H9 (cell line): Measurements from ENCODE around the gene FGFR3. TPM values are rescaled to one million over a fixed set of nuclear protein-coding genes. Genes with fewer than 3 reads are reported as not detected.

Source experiments
- DNase-seq: peaks from one replicate; pipeline ENCODE4 v3.0.0-alpha.2; 2017
- H2AFZ ChIP-seq: one replicate; pipeline ENCODE4 v1.6.1; 2013; ENCODE audit warnings: mild to moderate bottlenecking, low read length, control low read depth, moderate library complexity
- H2AK5ac ChIP-seq: 2 replicates; pipeline ENCODE4 v1.6.1; 2013; ENCODE audit warnings: low read length, control low read depth, mixed read lengths; ENCODE audit not compliant: insufficient read length
- H2BK120ac ChIP-seq: one replicate; pipeline ENCODE4 v1.6.1; 2013; ENCODE audit warnings: low read depth, mild to moderate bottlenecking, low read length, control low read depth, inconsistent platforms; ENCODE audit not compliant: poor library complexity, severe bottlenecking
- H2BK12ac ChIP-seq: 2 replicates; pipeline ENCODE4 v1.6.1; 2013; ENCODE audit warnings: low read length, control low read depth, mixed read lengths, low read depth; ENCODE audit not compliant: insufficient read length
- H2BK15ac ChIP-seq: 2 replicates; pipeline ENCODE4 v1.6.1; 2013; ENCODE audit warnings: low read depth, low read length, control low read depth
- H2BK20ac ChIP-seq: one replicate; pipeline ENCODE4 v1.6.1; 2013; ENCODE audit warnings: low read depth, mild to moderate bottlenecking, low read length, control low read depth, inconsistent platforms; ENCODE audit not compliant: poor library complexity, severe bottlenecking
- H2BK5ac ChIP-seq: 2 replicates; pipeline ENCODE4 v1.6.1; 2013; ENCODE audit warnings: low read length, control low read depth, mixed read lengths; ENCODE audit not compliant: insufficient read length
- H3K14ac ChIP-seq: 2 replicates; pipeline ENCODE4 v1.6.1; 2013; ENCODE audit warnings: low read length, control low read depth; ENCODE audit not compliant: insufficient read depth
- H3K18ac ChIP-seq: 2 replicates; pipeline ENCODE4 v1.6.1; 2013; ENCODE audit warnings: low read depth, mild to moderate bottlenecking, mixed read lengths, low read length, control low read depth; ENCODE audit not compliant: insufficient read length
- H3K23ac ChIP-seq: 2 replicates; pipeline ENCODE4 v1.6.1; 2013; ENCODE audit warnings: low read length, control low read depth, mixed read lengths, low read depth; ENCODE audit not compliant: insufficient read length
- H3K23me2 ChIP-seq: 2 replicates; pipeline ENCODE4 v1.6.1; 2013; ENCODE audit warnings: low read depth, mild to moderate bottlenecking, mixed read lengths, low read length, control low read depth; ENCODE audit not compliant: insufficient read length, poor library complexity, severe bottlenecking
- H3K27ac ChIP-seq: 2 replicates; pipeline ENCODE4 v1.5.1; 2013; ENCODE audit warnings: low read length, control low read depth, mixed read lengths, low read depth; ENCODE audit not compliant: insufficient read length
- H3K27me3 ChIP-seq: 2 replicates; pipeline ENCODE4 v1.6.1; 2013; ENCODE audit warnings: low read length, control low read depth, inconsistent platforms; ENCODE audit not compliant: insufficient read depth
- H3K4ac ChIP-seq: 2 replicates; pipeline ENCODE4 v1.6.1; 2013; ENCODE audit warnings: low read depth, mild to moderate bottlenecking, control low read depth, inconsistent platforms, low read length, moderate library complexity
- H3K4me1 ChIP-seq: 2 replicates; pipeline ENCODE4 v1.6.1; 2013; ENCODE audit warnings: low read length, control low read depth, inconsistent platforms; ENCODE audit not compliant: insufficient read depth
- H3K4me2 ChIP-seq: 2 replicates; pipeline ENCODE4 v1.6.1; 2013; ENCODE audit warnings: low read length, control low read depth, mixed read lengths; ENCODE audit not compliant: insufficient read length, insufficient read depth
- H3K56ac ChIP-seq: 2 replicates; pipeline ENCODE4 v1.6.1; 2013; ENCODE audit warnings: low read depth, mild to moderate bottlenecking, mixed read lengths, low read length, control low read depth; ENCODE audit not compliant: insufficient read length
- H3K79me1 ChIP-seq: 2 replicates; pipeline ENCODE4 v1.6.1; 2013; ENCODE audit warnings: low read depth, mild to moderate bottlenecking, moderate library complexity, low read length, control low read depth, inconsistent platforms; ENCODE audit not compliant: insufficient read depth, poor library complexity, severe bottlenecking
- H3K79me2 ChIP-seq: 2 replicates; pipeline ENCODE4 v1.6.1; 2013; ENCODE audit warnings: low read length, control low read depth, inconsistent platforms; ENCODE audit not compliant: insufficient read depth
- H3K9ac ChIP-seq: 2 replicates; pipeline ENCODE4 v1.6.1; 2013; ENCODE audit warnings: low read length, control low read depth, mixed read lengths; ENCODE audit not compliant: insufficient read length; ENCODE audit errors: extremely low read depth
- H3K9me3 ChIP-seq: one replicate; pipeline ENCODE4 v1.6.1; 2013; ENCODE audit warnings: low read depth, low read length, inconsistent platforms; ENCODE audit not compliant: control insufficient read depth
- H3T11ph ChIP-seq: one replicate; pipeline ENCODE4 v1.6.1; 2013; ENCODE audit warnings: mild to moderate bottlenecking, low read length, control low read depth, inconsistent platforms
- H4K20me1 ChIP-seq: one replicate; pipeline ENCODE4 v1.6.1; 2013; ENCODE audit not compliant: control insufficient read depth, insufficient read length, insufficient read depth
- H4K5ac ChIP-seq: 2 replicates; pipeline ENCODE4 v1.6.1; 2013; ENCODE audit warnings: low read depth, mild to moderate bottlenecking, mixed read lengths, low read length, control low read depth; ENCODE audit not compliant: insufficient read length
- H4K8ac ChIP-seq: replicated peaks from 2 replicates; pipeline ENCODE4 v1.6.1; 2013; ENCODE audit warnings: low read length, control low read depth, mixed read lengths, low read depth; ENCODE audit not compliant: insufficient read length
- H4K91ac ChIP-seq: 2 replicates; pipeline ENCODE4 v1.6.1; 2013; ENCODE audit warnings: low read depth, mild to moderate bottlenecking, moderate library complexity, mixed read lengths, low read length, control low read depth; ENCODE audit not compliant: insufficient read length
- H3K27ac Mint-ChIP-seq, 3 experiments: 2 replicates in 2 of 3; 3 replicates in 1 of 3; pipeline ENCODE4 v1.8.0; 2020 to 2021; ENCODE audit warnings: mixed read lengths in 3 of 3, mild to moderate bottlenecking in 1 of 3, moderate library complexity in 1 of 3
- H3K27me3 Mint-ChIP-seq: 2 replicates; pipeline ENCODE4 v1.8.0; 2021; ENCODE audit warnings: low read depth, mild to moderate bottlenecking, moderate library complexity, mixed read lengths
- H3K36me3 Mint-ChIP-seq, 3 experiments: 2 replicates in 2 of 3; 3 replicates in 1 of 3; pipeline ENCODE4 v1.8.0; 2020 to 2021; ENCODE audit warnings: low read depth in 3 of 3, mixed read lengths in 3 of 3; ENCODE audit not compliant: insufficient read depth in 1 of 3
- H3K4me1 Mint-ChIP-seq, 2 experiments: 2 replicates each; pipeline ENCODE4 v1.8.0; 2020; ENCODE audit warnings: mixed read lengths in 2 of 2
- H3K4me3 Mint-ChIP-seq, 2 experiments: 2 replicates in 1 of 2; 3 replicates in 1 of 2; pipeline ENCODE4 v1.8.0; 2020 to 2021; ENCODE audit warnings: mild to moderate bottlenecking in 2 of 2, mixed read lengths in 2 of 2, moderate library complexity in 1 of 2
- H3K9me3 Mint-ChIP-seq, 2 experiments: 2 replicates in 1 of 2; 3 replicates in 1 of 2; pipeline ENCODE4 v1.8.0; 2020; ENCODE audit warnings: mild to moderate bottlenecking in 2 of 2, mixed read lengths in 2 of 2, moderate library complexity in 1 of 2
- CTCF ChIP-seq: fragments of 200-600 bp; sonication (generic); conservative IDR thresholded peaks from 3 replicates; pipeline ENCODE4 v1.8.0; 2021; ENCODE audit warnings: antibody characterized with exemption, mild to moderate bottlenecking
- WGBS: extraction: QIAGEN DNeasy Blood & Tissue Kit; methylation state at CpG from one replicate; pipeline ENCODE4 v1.1.7; 2013; ENCODE audit warnings: missing lambda C conversion rate, low lambda C conversion rate, mixed read lengths; ENCODE audit not compliant: insufficient read length; ENCODE audit errors: extremely low coverage; 5-methylcytosine and 5-hydroxymethylcytosine counted together
- total RNA-seq: library from RNA; stranded (reverse); gene quantifications from 2 replicates; pipeline ENCODE4 v1.2.1, GENCODE V29; 2021

FGFR3 gene
- total RNA-seq, 1 experiment from 2014 or later: 75.7 TPM

GRCh38 chr4:1810765-1811164 lies 17.7 kb downstream of the FGFR3 start:
- Histone ChIP-seq H3K27me3 (no peaks in the 10 kb centered on the region), H2BK15ac (no peak overlapping the region), H3K9ac (no peak overlapping the region), H2BK20ac (no peak overlapping the region), H4K91ac (no peak overlapping the region), H3K23me2 (no peaks in the 10 kb centered on the region), H3K4ac (no peak overlapping the region), H3K56ac (no peak overlapping the region), H2BK5ac (no peak overlapping the region), H3K23ac (no peak overlapping the region), H3T11ph (no peak overlapping the region), H3K79me1 (no peaks in the 10 kb centered on the region), H3K79me2 (no peaks in the 10 kb centered on the region), H4K20me1 (no peaks in the 10 kb centered on the region), H3K9me3 (no peaks in the 10 kb centered on the region), H3K18ac (no peak overlapping the region), H3K27ac (no peak overlapping the region), H2BK12ac (no peak overlapping the region), H3K14ac (no peak overlapping the region; the same call in 1 of the 2 replicates), H4K8ac (no peak overlapping the region), H4K5ac (no peak overlapping the region), H2AFZ (no peak overlapping the region), H2BK120ac (no peak overlapping the region), H3K4me1 (no peaks in the 10 kb centered on the region), H2AK5ac (no peak overlapping the region), H3K4me2 (no peak overlapping the region)
- WGBS: no CpG with 5 or more reads among the region's 10 CpGs
- Mint-ChIP-seq H3K27me3 (no peaks in the 10 kb centered on the region), H3K4me3 (no peak overlapping the region), H3K4me1 (0 out of 4 replicates have a peak, but pooled peaks cover 0 to 3% of the 10 kb centered on the region in 2 experiments), H3K9me3 (no peaks in the 10 kb centered on the region), H3K27ac (no peak overlapping the region), H3K36me3 (peaks cover 8 to 23% (median 16%) of the 10 kb centered on the region in 3 experiments; a peak in 6 of 7 replicates)
- TF ChIP-seq CTCF: no peak
- DNase-seq: no peak
